ENCODE data around the gene TMEM130. TPM values are rescaled to one million over a fixed set of nuclear protein-coding genes. Genes with fewer than 3 reads are reported as not detected.

Gene TMEM130
- total RNA-seq, 2 experiments from 2014 or later, result 0.39 TPM; not detected in 1

GRCh38 chr7:98816967-98817710 is 52.7 kb downstream of the TMEM130 start:
- intact Hi-C loops (cut with DNase I, micrococcal nuclease), result no loop called here

GRCh38 chr7:98816241-98816640 is 53.6 kb downstream of the TMEM130 start:
- POLR2A ChIA-PET, result no interaction called here
- peaks cover 0 to 4% of the 10 kb centered on the region in 2 experiments for H3K27me3 ChIP-seq (ENCODE audit: control insufficient read depth in 1 of 2, insufficient read depth in 2 of 2, low read length in 2 of 2)
- no peak overlapping the region for H3K27ac Mint-ChIP-seq
- peaks cover 10% of the 10 kb centered on the region for H3K27me3 Mint-ChIP-seq
- no peak overlapping the region for H3K4me3 Mint-ChIP-seq
- no peak for TF ChIP-seq CTCF (IDR thresholded peaks at IDR 0.05)
- intact Hi-C loops (cut with DNase I, micrococcal nuclease), result no loop called here
- H3K4me1 Mint-ChIP-seq (ENCODE audit: low read depth), result no peaks in the 10 kb centered on the region
- DNase-seq (no peak), ATAC-seq (ENCODE audit: poor library complexity) (no peak)
- no peaks in the 10 kb centered on the region for H3K36me3 ChIP-seq (ENCODE audit: insufficient read depth, low read length)
- CTCF ChIA-PET, result no interaction called here
- H3K4me3 ChIP-seq (ENCODE audit: low read length), result no peak overlapping the region
- no peaks in the 10 kb centered on the region for H3K9me3 Mint-ChIP-seq
- H3K27ac ChIP-seq (ENCODE audit: low read depth in 1 of 2, low read length in 2 of 2), result no peak overlapping the region
- H3K36me3 Mint-ChIP-seq (ENCODE audit: low read depth), result no peaks in the 10 kb centered on the region
- peaks cover 0 to 8% of the 10 kb centered on the region in 2 experiments for H3K9me3 ChIP-seq (ENCODE audit: control insufficient read depth in 1 of 2, insufficient read depth in 1 of 2, low read length in 2 of 2)
- no peaks in the 10 kb centered on the region for H3K4me1 ChIP-seq (ENCODE audit: insufficient read depth, low read length)

More at GRCh38 chr7:98816967-98817710, 52.7 kb downstream of the TMEM130 start:
- Mint-ChIP-seq H3K27me3 (peaks cover 10% of the 10 kb centered on the region), H3K9me3 (no peaks in the 10 kb centered on the region), H3K27ac (no peak overlapping the region), H3K4me3 (no peak overlapping the region), H3K4me1 (ENCODE audit: low read depth) (no peaks in the 10 kb centered on the region), H3K36me3 (ENCODE audit: low read depth) (no peaks in the 10 kb centered on the region)
- Histone ChIP-seq H3K27ac (ENCODE audit: low read depth in 1 of 2, low read length in 2 of 2) (no peak overlapping the region), H3K36me3 (ENCODE audit: insufficient read depth, low read length) (no peaks in the 10 kb centered on the region), H3K4me1 (ENCODE audit: insufficient read depth, low read length) (no peaks in the 10 kb centered on the region), H3K4me3 (ENCODE audit: low read length) (no peak overlapping the region), H3K9me3 (ENCODE audit: control insufficient read depth in 1 of 2, insufficient read depth in 1 of 2, low read length in 2 of 2) (peaks cover 0 to 4% of the 10 kb centered on the region in 2 experiments), H3K27me3 (ENCODE audit: control insufficient read depth in 1 of 2, insufficient read depth in 2 of 2, low read length in 2 of 2) (peaks cover 0 to 4% of the 10 kb centered on the region in 2 experiments)
- POLR2A ChIA-PET, result no interaction called here
- DNase-seq, result no peak
- CTCF ChIA-PET, result no interaction called here
- TF ChIP-seq CTCF (IDR thresholded peaks at IDR 0.05), result no peak
- ATAC-seq (ENCODE audit: poor library complexity), result no peak

- intact Hi-C loops (cut with DNase I, micrococcal nuclease), result no loop called here
These were observed 54.5 kb downstream of the TMEM130 start for GRCh38 chr7:98815313-98815712.

More at GRCh38 chr7:98815313-98815712, 54.5 kb downstream of the TMEM130 start:
- Histone ChIP-seq H3K27me3 (ENCODE audit: control insufficient read depth in 1 of 2, insufficient read depth in 2 of 2, low read length in 2 of 2) (peaks cover 0 to 4% of the 10 kb centered on the region in 2 experiments), H3K9me3 (ENCODE audit: control insufficient read depth in 1 of 2, insufficient read depth in 1 of 2, low read length in 2 of 2) (peaks cover 0 to 10% of the 10 kb centered on the region in 2 experiments), H3K4me1 (ENCODE audit: insufficient read depth, low read length) (no peaks in the 10 kb centered on the region), H3K4me3 (ENCODE audit: low read length) (no peak overlapping the region), H3K36me3 (ENCODE audit: insufficient read depth, low read length) (no peaks in the 10 kb centered on the region), H3K27ac (ENCODE audit: low read depth in 1 of 2, low read length in 2 of 2) (no peak overlapping the region)
- POLR2A ChIA-PET, result no interaction called here
- ATAC-seq (ENCODE audit: poor library complexity) (no peak), DNase-seq (no peak)
- Mint-ChIP-seq H3K27ac (no peak overlapping the region), H3K27me3 (peaks cover 10% of the 10 kb centered on the region), H3K4me3 (no peak overlapping the region), H3K4me1 (ENCODE audit: low read depth) (no peaks in the 10 kb centered on the region), H3K36me3 (ENCODE audit: low read depth) (no peaks in the 10 kb centered on the region), H3K9me3 (no peaks in the 10 kb centered on the region)
- no peak for TF ChIP-seq CTCF (IDR thresholded peaks at IDR 0.05)
- CTCF ChIA-PET, result no interaction called here
